ENCODE data around the gene PLEKHS1. TPM values are rescaled to one million over a fixed set of nuclear protein-coding genes. Genes with fewer than 3 reads are reported as not detected.

Gene PLEKHS1
- polyA plus RNA-seq, 1 of the 3 experiments (the other 2 are of a cell fraction), result not detected

- TF ChIP-seq USF2 (IDR thresholded peaks at IDR 0.05; ENCODE audit: borderline replicate concordance, low read depth, low read length) (no peak), RXRA (IDR thresholded peaks at IDR 0.05; ENCODE audit: borderline replicate concordance, low read depth) (no peak), YY1 (IDR thresholded peaks at IDR 0.05; ENCODE audit: low read depth) (no peak), NFIC (IDR thresholded peaks at IDR 0.05; ENCODE audit: borderline replicate concordance) (no peak), MAX (IDR thresholded peaks at IDR 0.05; ENCODE audit: low read depth) (no peak), USF1 (IDR thresholded peaks at IDR 0.05; ENCODE audit: borderline replicate concordance, low read depth) (no peak)
These were observed 40.3 kb upstream of the PLEKHS1 start (continued) for GRCh38 chr10:113711142-113711541.

- ChIA-PET CTCF (interaction anchor here (1.1 to 1.5 kb wide), 2 partner anchors 389 to 390 kb away, joined by 3 read pairs; no protein-coding TSS in a partner anchor), POLR2A (no interaction called here)
- DNase-seq, result no peak
- Histone ChIP-seq H3F3A (replicated peaks; ENCODE audit: insufficient read depth) (no peaks in the 10 kb centered on the region), H3K4me3 (ENCODE audit: low read depth in 2 of 2, low read length in 1 of 2) (no peak overlapping the region), H3K27ac (ENCODE audit: low read depth in 2 of 2, low read length in 1 of 2) (no peak overlapping the region), H2AFZ (ENCODE audit: low read depth) (no peak overlapping the region), H3K9ac (no peak overlapping the region), H4K20me1 (ENCODE audit: insufficient read depth) (0 out of 2 replicates have a peak, but pooled peaks cover 4% of the 10 kb centered on the region), H3K4me2 (no peak overlapping the region), H3K9me2 (no peaks in the 10 kb centered on the region), H3K27me3 (ENCODE audit: insufficient read depth) (no peaks in the 10 kb centered on the region), H3K79me2 (ENCODE audit: insufficient read depth) (no peaks in the 10 kb centered on the region; the same call in 1 of the 2 replicates), H3K36me3 (replicated peaks in 1 of 2; ENCODE audit: control insufficient read depth in 1 of 2, insufficient read depth in 2 of 2, low read length in 1 of 2) (no peaks in the 10 kb centered on the region), H3K4me1 (ENCODE audit: control insufficient read depth in 1 of 2, insufficient read depth in 2 of 2, low read depth in 1 of 2, low read length in 1 of 2) (peaks cover 6 to 33% of the 10 kb centered on the region in 2 experiments; a peak in 3 of 4 replicates), H3K9me3 (no peaks in the 10 kb centered on the region)
- TF ChIP-seq IRF3 (IDR thresholded peaks at IDR 0.05; ENCODE audit: low read depth, low read length) (no peak), USF2 (IDR thresholded peaks at IDR 0.05; ENCODE audit: borderline replicate concordance, low read depth, low read length) (no peak), SIN3A (IDR thresholded peaks at IDR 0.05; ENCODE audit: borderline replicate concordance, low read depth, low read length) (no peak), POLR2AphosphoS5 (IDR thresholded peaks at IDR 0.05; ENCODE audit: low read depth, low read length) (no peak), MEF2A (IDR thresholded peaks at IDR 0.05; ENCODE audit: borderline replicate concordance, low read depth) (no peak)
- WGBS (ENCODE audit: low lambda C conversion rate), result 90% methylated on average over 3 of the region's 3 CpGs
These were observed 39.5 kb upstream of the PLEKHS1 start for GRCh38 chr10:113712024-113712423.

All from SK-N-SH (cell line).